HCT116 (cell line): ENCODE results near the gene MAP4K2. TPM values are rescaled to one million over a fixed set of nuclear protein-coding genes. Genes with fewer than 3 reads are reported as not detected.

Experiments
- ATAC-seq: fragments of 200-7000 bp; cut with Tn5 transposase; 2 replicates; pipeline ENCODE4 v1.9.1; 2020; ENCODE audit warnings: mild to moderate bottlenecking, moderate library complexity
- BruUV-seq: library from RNA; stranded (reverse); fragments of 400-500 nt; replicated peaks from 2 replicates; lab custom pipeline; 2021; lab: Mats Ljungman, UMichigan
- CTCF ChIA-PET: fragments of 300-600 bp; sonication (Branson Sonifier 250); formaldehyde crosslinking; loops from one replicate; lab custom pipeline; 2021; ENCODE audit warnings: antibody characterized with exemption; lab: Charles Lee
- POLR2A ChIA-PET: fragments of 300-600, 350-600 bp; sonication (Branson Sonifier 250); formaldehyde crosslinking; loops from one replicate; lab custom pipeline; 2021; ENCODE audit warnings: antibody characterized with exemption; lab: Charles Lee
- RAD21 ChIA-PET, 2 experiments: fragments of 300-600 bp; sonication (Branson Sonifier 250); formaldehyde crosslinking; loops; one replicate each; lab custom pipeline; 2023; ENCODE audit warnings: low total read pairs in 2 of 2; ENCODE audit not compliant: uncharacterized antibody in 2 of 2, unreplicated experiment in 2 of 2, low non-redundant PET in 1 of 2; lab: Charles Lee
- DNase-seq: peaks from one replicate; pipeline ENCODE4 v3.0.0-alpha.2; 2010; ENCODE audit warnings: low read depth, low spot score
- H2AFZ ChIP-seq: fragments of 200-600 bp; shearing (Covaris generic), sonication (generic); 2 replicates; pipeline ENCODE4 v1.6.1; 2017; ENCODE audit warnings: low read depth, mixed run types, mixed read lengths, antibody characterized with exemption, low read length; ENCODE audit not compliant: poor library complexity, severe bottlenecking
- H3K27ac ChIP-seq: 2 replicates; pipeline ENCODE4 v1.5.1; 2012; ENCODE audit warnings: low read depth, low read length
- H3K27me3 ChIP-seq: fragments of 200-600 bp; sonication (generic); 2 replicates; pipeline ENCODE4 v1.6.1; 2016; ENCODE audit warnings: mixed run types, low read length, mixed read lengths; ENCODE audit not compliant: insufficient read depth
- H3K36me3 ChIP-seq, 2 experiments: fragments of 200-500 bp in 1 of 2; fragments of 200-600 bp in 1 of 2; sonication (Bioruptor generic) in 1 of 2; sonication (generic) in 1 of 2; 2 replicates each; pipeline versions ENCODE4 v1.5.1 to v1.6.1; 2014 to 2016; ENCODE audit warnings: low read length in 2 of 2, inconsistent platforms in 1 of 2, mixed read lengths in 1 of 2, mixed run types in 1 of 2; ENCODE audit not compliant: insufficient read depth in 2 of 2, control insufficient read depth in 1 of 2
- H3K4me1 ChIP-seq, 2 experiments: fragments of 200-600 bp in 1 of 2; sonication (generic) in 1 of 2; 2 replicates each; pipeline versions ENCODE4 v1.5.1 to v1.6.1; 2012 to 2017; ENCODE audit warnings: low read length in 2 of 2, inconsistent platforms in 1 of 2, mild to moderate bottlenecking in 1 of 2, mixed read lengths in 1 of 2, mixed run types in 1 of 2, moderate library complexity in 1 of 2; ENCODE audit not compliant: insufficient read depth in 2 of 2, control insufficient read depth in 1 of 2
- H3K4me2 ChIP-seq: fragments of 200-600 bp; sonication (generic); 2 replicates; pipeline ENCODE4 v1.6.1; 2017; ENCODE audit warnings: mixed run types, low read length, mixed read lengths
- H3K4me3 ChIP-seq, 2 experiments: fragments of 200-600 bp in 1 of 2; sonication (generic) in 1 of 2; replicated peaks in 1 of 2; 2 replicates each; pipeline ENCODE4 v1.5.1; 2011 to 2016; ENCODE audit warnings: low read length in 2 of 2, control low read depth in 1 of 2, low read depth in 1 of 2, mild to moderate bottlenecking in 1 of 2, mixed read lengths in 1 of 2, mixed run types in 1 of 2
- H3K79me2 ChIP-seq: fragments of 200-600 bp; sonication (generic); 2 replicates; pipeline ENCODE4 v1.6.1; 2017; ENCODE audit warnings: mild to moderate bottlenecking, mixed run types, low read length, moderate library complexity, mixed read lengths; ENCODE audit not compliant: insufficient read depth
- H3K9ac ChIP-seq: fragments of 200-600 bp; sonication (generic); 2 replicates; pipeline ENCODE4 v1.6.1; 2016; ENCODE audit warnings: low read length, mixed read lengths
- H3K9me2 ChIP-seq: fragments of 200-600 bp; sonication (generic), shearing (Covaris generic); 2 replicates; pipeline ENCODE4 v1.6.1; 2017; ENCODE audit warnings: mixed run types, mild to moderate bottlenecking, moderate library complexity; ENCODE audit not compliant: insufficient read depth
- H3K9me3 ChIP-seq, 2 experiments: fragments of 200-500 bp in 1 of 2; fragments of 200-600 bp in 1 of 2; sonication (Bioruptor generic) in 1 of 2; sonication (generic) in 1 of 2; 2 replicates each; pipeline ENCODE4 v1.6.1; 2014 to 2017; ENCODE audit warnings: low read length in 2 of 2, mixed read lengths in 2 of 2, inconsistent platforms in 1 of 2, low read depth in 1 of 2, mild to moderate bottlenecking in 1 of 2, mixed run types in 1 of 2, moderate library complexity in 1 of 2; ENCODE audit not compliant: control insufficient read depth in 1 of 2, insufficient read depth in 1 of 2
- H4K20me1 ChIP-seq: fragments of 200-600 bp; sonication (generic), shearing (Covaris generic); 2 replicates; pipeline ENCODE4 v1.6.1; 2017; ENCODE audit warnings: mixed run types, mild to moderate bottlenecking, moderate library complexity; ENCODE audit not compliant: insufficient read depth
- CBX3 ChIP-seq: IDR thresholded peaks from 2 replicates; pipeline ENCODE4 v1.6.1; 2012; ENCODE audit warnings: low read depth
- CEBPB ChIP-seq: IDR thresholded peaks from 2 replicates; pipeline ENCODE4 v1.6.1; 2012; ENCODE audit warnings: low read depth
- CTCF ChIP-seq, 3 experiments: fragments of 200-600 bp in 1 of 3; sonication (generic) in 1 of 3; IDR thresholded peaks in 2 of 3; conservative IDR thresholded peaks in 1 of 3; 2 replicates each; pipeline ENCODE4 v1.5.1; 2012 to 2017; ENCODE audit warnings: low read depth in 2 of 3, low read length in 2 of 3, antibody characterized with exemption in 1 of 3, borderline replicate concordance in 1 of 3, control low read depth in 1 of 3, mild to moderate bottlenecking in 1 of 3, mixed read lengths in 1 of 3, mixed run types in 1 of 3, moderate library complexity in 1 of 3; ENCODE audit not compliant: insufficient read depth in 1 of 3
- EGR1 ChIP-seq: IDR thresholded peaks from 2 replicates; pipeline ENCODE4 v1.6.1; 2012; ENCODE audit warnings: low read depth
- EZH2 ChIP-seq: fragments of 200-600 bp; sonication (generic); IDR thresholded peaks from 2 replicates; pipeline ENCODE4 v1.6.1; 2017; ENCODE audit warnings: antibody characterized with exemption, mixed run types
- EZH2phosphoT487 ChIP-seq: fragments of 200-600 bp; IDR thresholded peaks from 2 replicates; pipeline ENCODE4 v1.6.1; 2018; ENCODE audit warnings: antibody characterized with exemption, borderline replicate concordance
- FOSL1 ChIP-seq: IDR thresholded peaks from 2 replicates; pipeline ENCODE4 v1.6.1; 2012; ENCODE audit warnings: low read depth
- JUND ChIP-seq: IDR thresholded peaks from 2 replicates; pipeline ENCODE4 v1.6.1; 2012
- MAX ChIP-seq: IDR thresholded peaks from 2 replicates; pipeline ENCODE4 v1.6.1; 2012
- POLR2A ChIP-seq: IDR thresholded peaks from 2 replicates; pipeline ENCODE4 v1.7.0; 2011; ENCODE audit warnings: borderline replicate concordance; ENCODE audit not compliant: insufficient read depth, insufficient read length; ENCODE audit errors: extremely low read depth
- POLR2AphosphoS5 ChIP-seq: IDR thresholded peaks from 2 replicates; pipeline ENCODE4 v1.6.1; 2011; ENCODE audit warnings: mild to moderate bottlenecking, low read depth, low read length, moderate library complexity
- RAD21 ChIP-seq: IDR thresholded peaks from 2 replicates; pipeline ENCODE4 v1.6.1; 2012; ENCODE audit warnings: low read depth, mild to moderate bottlenecking
- REST ChIP-seq: IDR thresholded peaks from 2 replicates; pipeline ENCODE4 v1.6.1; 2012; ENCODE audit warnings: low read depth
- SIN3A ChIP-seq: IDR thresholded peaks from 2 replicates; pipeline ENCODE4 v1.6.1; 2012; ENCODE audit warnings: low read depth
- SP1 ChIP-seq: IDR thresholded peaks from 2 replicates; pipeline ENCODE4 v1.6.1; 2012; ENCODE audit warnings: low read depth
- SRF ChIP-seq: IDR thresholded peaks from 2 replicates; pipeline ENCODE4 v1.6.1; 2012; ENCODE audit warnings: low read depth
- YY1 ChIP-seq: IDR thresholded peaks from 2 replicates; pipeline ENCODE4 v1.6.1; 2011; ENCODE audit warnings: low read length, low read depth, moderate library complexity, mild to moderate bottlenecking; ENCODE audit not compliant: insufficient replicate concordance; ENCODE audit errors: extremely low read depth
- ZFX ChIP-seq: fragments of 450-650 bp; IDR thresholded peaks from 2 replicates; pipeline ENCODE4 v1.6.1; 2017
- ZNF274 ChIP-seq: fragments of 200-500 bp; sonication (Bioruptor generic); IDR thresholded peaks from 2 replicates; pipeline ENCODE4 v1.6.1; 2014; ENCODE audit warnings: mild to moderate bottlenecking, low read depth, low read length, inconsistent platforms
- intact Hi-C: fragments of 100-400 bp; cut with micrococcal nuclease; formaldehyde crosslinking; loops from 2 replicates; pipeline ENCODE4 v1.10.0; 2022
- total RNA-seq: library from RNA; stranded (reverse); gene quantifications from one replicate; pipeline ENCODE4 v1.2.1, GENCODE V29; 2021; ENCODE audit not compliant: unreplicated experiment

MAP4K2 gene
- total RNA-seq, 1 experiment from 2014 or later: 44.2 TPM

GRCh38 chr11:64778473-64779298 is 24.3 kb downstream of the MAP4K2 start, which contains the start of gene SF1:
TSS of gene SF1 (minus strand) at chr11:64778542. CDS start at chr11:64778392, 150 bp downstream.
- peaks cover 39% of the 10 kb centered on the region for H3K79me2 ChIP-seq
- H3K27me3 ChIP-seq: no peaks in the 10 kb centered on the region
- H3K4me1 ChIP-seq: peaks cover 13 to 32% of the 10 kb centered on the region in 2 experiments; a peak in 3 of 4 replicates
- H3K9ac ChIP-seq: peak within 1 kb of the TSS; percentile 95
- H3K36me3 ChIP-seq: peaks cover 34 to 37% of the 10 kb centered on the region in 2 experiments
- ATAC-seq (peak; percentile 90), DNase-seq (peak; percentile 100)
- no peaks in the 10 kb centered on the region for H3K9me2 ChIP-seq
- peak within 1 kb of the TSS; percentile 99 for H3K27ac ChIP-seq
- RAD21 ChIA-PET: interaction anchor here in 1 of 2 experiments (0.8 kb wide), 1 partner anchor 236 kb away, joined by 3 read pairs; the partner anchor contains the start of gene ARL2
- H4K20me1 ChIP-seq: peaks cover 35% of the 10 kb centered on the region
- intact Hi-C loops: no loop called here
- peak within 1 kb of the TSS; percentile 87 for H3K4me2 ChIP-seq
- CTCF ChIA-PET: interaction anchor here (0.6 to 1.4 kb wide), 7 partner anchors 9 to 333 kb away, joined by 3 to 13 read pairs (median 5); partner anchors contain the start of genes CDC42BPG and TM7SF2
- H3K4me3 ChIP-seq: peak within 1 kb of the TSS; percentile 92 to 99
- no peak within 1 kb of the TSS for H2AFZ ChIP-seq
- H3K9me3 ChIP-seq: no peaks in the 10 kb centered on the region
- no TSS peak for BruUV-seq
- POLR2A ChIA-PET: interaction anchor here (0.5 to 1.9 kb wide), 18 partner anchors 9 to 720 kb away, joined by 3 to 11 read pairs (median 4); partner anchors contain the start of genes FAU, MALAT1, MEN1 and MRPL49
- no peak for TF ChIP-seq REST
- TF ChIP-seq EZH2: no peak
- TF ChIP-seq CTCF (IDR thresholded peaks at IDR 0.05 in 2 of 3, conservative IDR thresholded peaks at IDR 0.05 in 1 of 3; ENCODE audit: borderline replicate concordance in 1 of 3, insufficient read depth in 1 of 3, low read depth in 2 of 3, low read length in 2 of 3): no peak
- TF ChIP-seq ZNF274: no peak
- no peak; the same call in 1 of the 2 replicates for TF ChIP-seq JUND
- TF ChIP-seq SIN3A: peak; percentile 50
- TF ChIP-seq MAX: peak; percentile 50; the same call in 1 of the 2 replicates
- peak; percentile 95 for TF ChIP-seq POLR2AphosphoS5
- peak; percentile 77 for TF ChIP-seq EGR1
- peak; percentile 54 for TF ChIP-seq POLR2A
- TF ChIP-seq FOSL1: no peak
- peak; percentile 55; the same call in 1 of the 2 replicates for TF ChIP-seq SP1
- no peak for TF ChIP-seq CEBPB
- peak; percentile 88 for TF ChIP-seq YY1
- no peak for TF ChIP-seq RAD21
- peak; percentile 61; the same call in 1 of the 2 replicates for TF ChIP-seq ZFX
- no peak for TF ChIP-seq CBX3
- no peak for TF ChIP-seq EZH2phosphoT487
- no peak for TF ChIP-seq SRF
